H9 (cell line): ENCODE data around the gene PPP1R14C. TPM values are rescaled to one million over a fixed set of nuclear protein-coding genes. Genes with fewer than 3 reads are reported as not detected.

Source experiments
- DNase-seq: peaks from one replicate; pipeline ENCODE4 v3.0.0-alpha.2; 2017
- H2AFZ ChIP-seq: one replicate; pipeline ENCODE4 v1.6.1; 2013; ENCODE audit warnings: mild to moderate bottlenecking, low read length, control low read depth, moderate library complexity
- H2AK5ac ChIP-seq: 2 replicates; pipeline ENCODE4 v1.6.1; 2013; ENCODE audit warnings: low read length, control low read depth, mixed read lengths; ENCODE audit not compliant: insufficient read length
- H2BK120ac ChIP-seq: one replicate; pipeline ENCODE4 v1.6.1; 2013; ENCODE audit warnings: low read depth, mild to moderate bottlenecking, low read length, control low read depth, inconsistent platforms; ENCODE audit not compliant: poor library complexity, severe bottlenecking
- H2BK12ac ChIP-seq: 2 replicates; pipeline ENCODE4 v1.6.1; 2013; ENCODE audit warnings: low read length, control low read depth, mixed read lengths, low read depth; ENCODE audit not compliant: insufficient read length
- H2BK15ac ChIP-seq: 2 replicates; pipeline ENCODE4 v1.6.1; 2013; ENCODE audit warnings: low read depth, low read length, control low read depth
- H2BK20ac ChIP-seq: one replicate; pipeline ENCODE4 v1.6.1; 2013; ENCODE audit warnings: low read depth, mild to moderate bottlenecking, low read length, control low read depth, inconsistent platforms; ENCODE audit not compliant: poor library complexity, severe bottlenecking
- H2BK5ac ChIP-seq: 2 replicates; pipeline ENCODE4 v1.6.1; 2013; ENCODE audit warnings: low read length, control low read depth, mixed read lengths; ENCODE audit not compliant: insufficient read length
- H3K14ac ChIP-seq: 2 replicates; pipeline ENCODE4 v1.6.1; 2013; ENCODE audit warnings: low read length, control low read depth; ENCODE audit not compliant: insufficient read depth
- H3K18ac ChIP-seq: 2 replicates; pipeline ENCODE4 v1.6.1; 2013; ENCODE audit warnings: low read depth, mild to moderate bottlenecking, mixed read lengths, low read length, control low read depth; ENCODE audit not compliant: insufficient read length
- H3K23ac ChIP-seq: 2 replicates; pipeline ENCODE4 v1.6.1; 2013; ENCODE audit warnings: low read length, control low read depth, mixed read lengths, low read depth; ENCODE audit not compliant: insufficient read length
- H3K23me2 ChIP-seq: 2 replicates; pipeline ENCODE4 v1.6.1; 2013; ENCODE audit warnings: low read depth, mild to moderate bottlenecking, mixed read lengths, low read length, control low read depth; ENCODE audit not compliant: insufficient read length, poor library complexity, severe bottlenecking
- H3K27ac ChIP-seq: 2 replicates; pipeline ENCODE4 v1.5.1; 2013; ENCODE audit warnings: low read length, control low read depth, mixed read lengths, low read depth; ENCODE audit not compliant: insufficient read length
- H3K27me3 ChIP-seq: 2 replicates; pipeline ENCODE4 v1.6.1; 2013; ENCODE audit warnings: low read length, control low read depth, inconsistent platforms; ENCODE audit not compliant: insufficient read depth
- H3K4ac ChIP-seq: 2 replicates; pipeline ENCODE4 v1.6.1; 2013; ENCODE audit warnings: low read depth, mild to moderate bottlenecking, control low read depth, inconsistent platforms, low read length, moderate library complexity
- H3K4me1 ChIP-seq: 2 replicates; pipeline ENCODE4 v1.6.1; 2013; ENCODE audit warnings: low read length, control low read depth, inconsistent platforms; ENCODE audit not compliant: insufficient read depth
- H3K4me2 ChIP-seq: 2 replicates; pipeline ENCODE4 v1.6.1; 2013; ENCODE audit warnings: low read length, control low read depth, mixed read lengths; ENCODE audit not compliant: insufficient read length, insufficient read depth
- H3K56ac ChIP-seq: 2 replicates; pipeline ENCODE4 v1.6.1; 2013; ENCODE audit warnings: low read depth, mild to moderate bottlenecking, mixed read lengths, low read length, control low read depth; ENCODE audit not compliant: insufficient read length
- H3K79me1 ChIP-seq: 2 replicates; pipeline ENCODE4 v1.6.1; 2013; ENCODE audit warnings: low read depth, mild to moderate bottlenecking, moderate library complexity, low read length, control low read depth, inconsistent platforms; ENCODE audit not compliant: insufficient read depth, poor library complexity, severe bottlenecking
- H3K79me2 ChIP-seq: 2 replicates; pipeline ENCODE4 v1.6.1; 2013; ENCODE audit warnings: low read length, control low read depth, inconsistent platforms; ENCODE audit not compliant: insufficient read depth
- H3K9ac ChIP-seq: 2 replicates; pipeline ENCODE4 v1.6.1; 2013; ENCODE audit warnings: low read length, control low read depth, mixed read lengths; ENCODE audit not compliant: insufficient read length; ENCODE audit errors: extremely low read depth
- H3K9me3 ChIP-seq: one replicate; pipeline ENCODE4 v1.6.1; 2013; ENCODE audit warnings: low read depth, low read length, inconsistent platforms; ENCODE audit not compliant: control insufficient read depth
- H3T11ph ChIP-seq: one replicate; pipeline ENCODE4 v1.6.1; 2013; ENCODE audit warnings: mild to moderate bottlenecking, low read length, control low read depth, inconsistent platforms
- H4K20me1 ChIP-seq: one replicate; pipeline ENCODE4 v1.6.1; 2013; ENCODE audit not compliant: control insufficient read depth, insufficient read length, insufficient read depth
- H4K5ac ChIP-seq: 2 replicates; pipeline ENCODE4 v1.6.1; 2013; ENCODE audit warnings: low read depth, mild to moderate bottlenecking, mixed read lengths, low read length, control low read depth; ENCODE audit not compliant: insufficient read length
- H4K8ac ChIP-seq: replicated peaks from 2 replicates; pipeline ENCODE4 v1.6.1; 2013; ENCODE audit warnings: low read length, control low read depth, mixed read lengths, low read depth; ENCODE audit not compliant: insufficient read length
- H4K91ac ChIP-seq: 2 replicates; pipeline ENCODE4 v1.6.1; 2013; ENCODE audit warnings: low read depth, mild to moderate bottlenecking, moderate library complexity, mixed read lengths, low read length, control low read depth; ENCODE audit not compliant: insufficient read length
- H3K27ac Mint-ChIP-seq, 3 experiments: 2 replicates in 2 of 3; 3 replicates in 1 of 3; pipeline ENCODE4 v1.8.0; 2020 to 2021; ENCODE audit warnings: mixed read lengths in 3 of 3, mild to moderate bottlenecking in 1 of 3, moderate library complexity in 1 of 3
- H3K27me3 Mint-ChIP-seq: 2 replicates; pipeline ENCODE4 v1.8.0; 2021; ENCODE audit warnings: low read depth, mild to moderate bottlenecking, moderate library complexity, mixed read lengths
- H3K36me3 Mint-ChIP-seq, 3 experiments: 2 replicates in 2 of 3; 3 replicates in 1 of 3; pipeline ENCODE4 v1.8.0; 2020 to 2021; ENCODE audit warnings: low read depth in 3 of 3, mixed read lengths in 3 of 3; ENCODE audit not compliant: insufficient read depth in 1 of 3
- H3K4me1 Mint-ChIP-seq, 2 experiments: 2 replicates each; pipeline ENCODE4 v1.8.0; 2020; ENCODE audit warnings: mixed read lengths in 2 of 2
- H3K4me3 Mint-ChIP-seq, 2 experiments: 2 replicates in 1 of 2; 3 replicates in 1 of 2; pipeline ENCODE4 v1.8.0; 2020 to 2021; ENCODE audit warnings: mild to moderate bottlenecking in 2 of 2, mixed read lengths in 2 of 2, moderate library complexity in 1 of 2
- H3K9me3 Mint-ChIP-seq, 2 experiments: 2 replicates in 1 of 2; 3 replicates in 1 of 2; pipeline ENCODE4 v1.8.0; 2020; ENCODE audit warnings: mild to moderate bottlenecking in 2 of 2, mixed read lengths in 2 of 2, moderate library complexity in 1 of 2
- WGBS: extraction: QIAGEN DNeasy Blood & Tissue Kit; methylation state at CpG from one replicate; pipeline ENCODE4 v1.1.7; 2013; ENCODE audit warnings: missing lambda C conversion rate, low lambda C conversion rate, mixed read lengths; ENCODE audit not compliant: insufficient read length; ENCODE audit errors: extremely low coverage; 5-methylcytosine and 5-hydroxymethylcytosine counted together
- total RNA-seq: library from RNA; stranded (reverse); gene quantifications from 2 replicates; pipeline ENCODE4 v1.2.1, GENCODE V29; 2021
- TF ChIP-seq, protein P1 (sequence below): fragments of 200-600 bp; sonication (generic); conservative IDR thresholded peaks from 3 replicates; pipeline ENCODE4 v1.8.0; 2021; ENCODE audit warnings: antibody characterized with exemption, mild to moderate bottlenecking

PPP1R14C gene
- total RNA-seq, 1 experiment from 2014 or later: 0.37 TPM

DNA sequence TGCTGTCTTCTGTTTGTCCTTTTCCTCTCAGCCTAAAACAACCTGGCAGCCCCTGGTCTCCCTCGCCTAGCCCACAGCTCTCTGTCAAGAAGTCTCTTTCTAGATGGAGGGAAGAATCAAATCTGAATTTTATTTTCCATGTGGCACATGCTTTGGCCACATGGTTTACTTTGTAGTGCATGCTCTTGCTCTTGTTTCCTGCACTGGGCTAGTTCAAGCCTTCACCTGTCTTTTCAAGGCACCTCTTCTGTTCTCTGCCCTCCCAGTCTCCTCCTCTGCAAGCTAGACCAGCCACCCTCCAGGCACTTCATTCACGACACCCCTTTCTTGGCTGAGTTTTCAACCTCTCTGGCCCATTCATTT is 7.6 kb downstream of the PPP1R14C start:
- no peak overlapping the region for H2AFZ ChIP-seq
- no peaks in the 10 kb centered on the region for H4K20me1 ChIP-seq
- no peak for DNase-seq
- H3K4me1 ChIP-seq: peaks cover 3% of the 10 kb centered on the region; the same call in 1 of the 2 replicates
- H3K18ac ChIP-seq: no peak overlapping the region
- H3K14ac ChIP-seq: no peak overlapping the region
- no peak overlapping the region for H4K91ac ChIP-seq
- no peak overlapping the region for H3K4me2 ChIP-seq
- H2BK5ac ChIP-seq: no peak overlapping the region
- no peak overlapping the region for H2BK15ac ChIP-seq
- H3K4me1 Mint-ChIP-seq: peaks cover 19 to 24% of the 10 kb centered on the region in 2 experiments
- H3K23me2 ChIP-seq: no peaks in the 10 kb centered on the region
- WGBS: no CpG with 5 or more reads among the region's 2 CpGs
- H3K56ac ChIP-seq: no peak overlapping the region
- no peak overlapping the region for H2BK20ac ChIP-seq
- no peak overlapping the region for H3K4me3 Mint-ChIP-seq
- H2BK12ac ChIP-seq: no peak overlapping the region
- no peak overlapping the region for H4K5ac ChIP-seq
- H3K27ac Mint-ChIP-seq: no peak overlapping the region; a peak in 1 of 7 replicates
- no peaks in the 10 kb centered on the region; a peak in 1 of 5 replicates for H3K9me3 Mint-ChIP-seq
- H3K9me3 ChIP-seq: no peaks in the 10 kb centered on the region
- H2BK120ac ChIP-seq: no peak overlapping the region
- no peak overlapping the region for H4K8ac ChIP-seq
- no peaks in the 10 kb centered on the region for H3K36me3 Mint-ChIP-seq
- TF ChIP-seq, protein P1, sequence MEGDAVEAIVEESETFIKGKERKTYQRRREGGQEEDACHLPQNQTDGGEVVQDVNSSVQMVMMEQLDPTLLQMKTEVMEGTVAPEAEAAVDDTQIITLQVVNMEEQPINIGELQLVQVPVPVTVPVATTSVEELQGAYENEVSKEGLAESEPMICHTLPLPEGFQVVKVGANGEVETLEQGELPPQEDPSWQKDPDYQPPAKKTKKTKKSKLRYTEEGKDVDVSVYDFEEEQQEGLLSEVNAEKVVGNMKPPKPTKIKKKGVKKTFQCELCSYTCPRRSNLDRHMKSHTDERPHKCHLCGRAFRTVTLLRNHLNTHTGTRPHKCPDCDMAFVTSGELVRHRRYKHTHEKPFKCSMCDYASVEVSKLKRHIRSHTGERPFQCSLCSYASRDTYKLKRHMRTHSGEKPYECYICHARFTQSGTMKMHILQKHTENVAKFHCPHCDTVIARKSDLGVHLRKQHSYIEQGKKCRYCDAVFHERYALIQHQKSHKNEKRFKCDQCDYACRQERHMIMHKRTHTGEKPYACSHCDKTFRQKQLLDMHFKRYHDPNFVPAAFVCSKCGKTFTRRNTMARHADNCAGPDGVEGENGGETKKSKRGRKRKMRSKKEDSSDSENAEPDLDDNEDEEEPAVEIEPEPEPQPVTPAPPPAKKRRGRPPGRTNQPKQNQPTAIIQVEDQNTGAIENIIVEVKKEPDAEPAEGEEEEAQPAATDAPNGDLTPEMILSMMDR: no peak
- no peak overlapping the region for H3K23ac ChIP-seq
- no peak overlapping the region for H3K9ac ChIP-seq
- H3K79me1 ChIP-seq: no peaks in the 10 kb centered on the region
- no peak overlapping the region for H3K27ac ChIP-seq
- H3K27me3 ChIP-seq: peaks cover 2% of the 10 kb centered on the region; the same call in 1 of the 2 replicates
- H3K79me2 ChIP-seq: no peaks in the 10 kb centered on the region
- H2AK5ac ChIP-seq: no peak overlapping the region
- H3K27me3 Mint-ChIP-seq: peaks cover 84% of the 10 kb centered on the region
- no peak overlapping the region for H3T11ph ChIP-seq
- H3K4ac ChIP-seq: no peak overlapping the region
